ENCODE measurements around the gene CCT8.
"Not testable (repeated sequence)": the region's sequence is repeated elsewhere in the genome, so short reads cannot be mapped to it uniquely, and the experiment has no call there.

The CCT8 gene

GRCh38 chr21:29080454-29080941 is 7.0 kb upstream of the CCT8 start:
- H4K12ac ChIP-seq (ENCODE audit: low read depth, low read length), result no peak overlapping the region
- H2AFZ ChIP-seq (ENCODE audit: insufficient read depth, low read length, poor library complexity), result no peak overlapping the region
- no peak overlapping the region for H2AK5ac ChIP-seq (ENCODE audit: low read length)
- no peak overlapping the region for H3K4me2 ChIP-seq (ENCODE audit: low read length)
- no peaks in the 10 kb centered on the region for H3K27me3 ChIP-seq (ENCODE audit: insufficient read depth, low read length)
- no peak overlapping the region for H2BK120ac ChIP-seq (ENCODE audit: insufficient read depth, low read length, poor library complexity)
- H3K4me3 ChIP-seq (ENCODE audit: low read depth, low read length), result no peak overlapping the region
- H3K18ac ChIP-seq (ENCODE audit: low read length), result no peak overlapping the region
- no CpG with 5 or more reads among the region's 6 CpGs for whole genome bisulfite sequencing (ENCODE audit: extremely low coverage, insufficient coverage, insufficient read length)
- H3K4ac ChIP-seq (ENCODE audit: low read depth, low read length), result no peak overlapping the region
- no peak overlapping the region for H2BK12ac ChIP-seq (ENCODE audit: low read length)
- H2BK5ac ChIP-seq (ENCODE audit: low read depth, low read length, poor library complexity), result no peak overlapping the region
- no peaks in the 10 kb centered on the region for H3K36me3 ChIP-seq (ENCODE audit: control insufficient read depth in 1 of 2, insufficient read depth in 2 of 2, low read length in 2 of 2)
- no peak overlapping the region for H4K8ac ChIP-seq (ENCODE audit: low read depth, low read length)
- no peak for DNase-seq
- no peak overlapping the region for H3K27ac ChIP-seq (ENCODE audit: low read depth, low read length)
- H3K4me1 ChIP-seq (ENCODE audit: control insufficient read depth in 1 of 2, insufficient read depth in 2 of 2, low read length in 2 of 2), result no peaks in the 10 kb centered on the region
- no peak overlapping the region for H3K9ac ChIP-seq (ENCODE audit: low read length)
- H3K14ac ChIP-seq (ENCODE audit: low read length), result no peak overlapping the region
- no peaks in the 10 kb centered on the region for H3K79me2 ChIP-seq (ENCODE audit: control insufficient read depth, insufficient read depth, low read length, poor library complexity)
- H4K91ac ChIP-seq (ENCODE audit: low read depth, low read length), result no peak overlapping the region
- peak overlapping the region; percentile 21 for H3K23ac ChIP-seq (ENCODE audit: low read length)
- H3K79me1 ChIP-seq (ENCODE audit: low read length), result no peaks in the 10 kb centered on the region
- no peaks in the 10 kb centered on the region for H3K9me3 ChIP-seq (ENCODE audit: insufficient read depth, low read depth, low read length)

GRCh38 chr21:29078869-29079767 is 5.7 kb upstream of the CCT8 start:
- H3K27ac ChIP-seq (ENCODE audit: low read depth, low read length), result no peak overlapping the region
- no peak overlapping the region for H3K14ac ChIP-seq (ENCODE audit: low read length)
- H3K79me1 ChIP-seq (ENCODE audit: low read length), result no peaks in the 10 kb centered on the region
- H4K91ac ChIP-seq (ENCODE audit: low read depth, low read length), result no peak overlapping the region
- H3K4me1 ChIP-seq (ENCODE audit: control insufficient read depth in 1 of 2, insufficient read depth in 2 of 2, low read length in 2 of 2), result no peaks in the 10 kb centered on the region
- no peaks in the 10 kb centered on the region for H3K79me2 ChIP-seq (ENCODE audit: control insufficient read depth, insufficient read depth, low read length, poor library complexity)
- H3K9me3 ChIP-seq (ENCODE audit: insufficient read depth, low read depth, low read length), result no peaks in the 10 kb centered on the region
- no peak overlapping the region for H2BK120ac ChIP-seq (ENCODE audit: insufficient read depth, low read length, poor library complexity)
- no CpG with 5 or more reads among the region's 8 CpGs for WGBS (ENCODE audit: extremely low coverage, insufficient coverage, insufficient read length)
- H3K4ac ChIP-seq (ENCODE audit: low read depth, low read length), result no peak overlapping the region
- no peak overlapping the region for H3K4me2 ChIP-seq (ENCODE audit: low read length)
- DNase-seq, result peak in 1 of 2 donors; percentile 14
- H4K12ac ChIP-seq (ENCODE audit: low read depth, low read length), result no peak overlapping the region
- no peak overlapping the region for H3K23ac ChIP-seq (ENCODE audit: low read length)
- H2AFZ ChIP-seq (ENCODE audit: insufficient read depth, low read length, poor library complexity), result no peak overlapping the region
- no peaks in the 10 kb centered on the region for H3K27me3 ChIP-seq (ENCODE audit: insufficient read depth, low read length)
- H4K8ac ChIP-seq (ENCODE audit: low read depth, low read length), result no peak overlapping the region
- no peak overlapping the region for H2BK12ac ChIP-seq (ENCODE audit: low read length)
- H3K4me3 ChIP-seq (ENCODE audit: low read depth, low read length), result no peak overlapping the region
- no peaks in the 10 kb centered on the region for H3K36me3 ChIP-seq (ENCODE audit: control insufficient read depth in 1 of 2, insufficient read depth in 2 of 2, low read length in 2 of 2)
- no peak overlapping the region for H3K18ac ChIP-seq (ENCODE audit: low read length)
- H2AK5ac ChIP-seq (ENCODE audit: low read length), result no peak overlapping the region
- H3K9ac ChIP-seq (ENCODE audit: low read length), result no peak overlapping the region
- no peak overlapping the region for H2BK5ac ChIP-seq (ENCODE audit: low read depth, low read length, poor library complexity)

GRCh38 chr21:29077651-29078090 is 4.2 kb upstream of the CCT8 start:
- Histone ChIP-seq H2BK5ac (ENCODE audit: low read depth, low read length, poor library complexity) (no peak overlapping the region), H3K14ac (ENCODE audit: low read length) (no peak overlapping the region), H3K79me2 (ENCODE audit: control insufficient read depth, insufficient read depth, low read length, poor library complexity) (peaks cover 7% of the 10 kb centered on the region), H3K9me3 (ENCODE audit: insufficient read depth, low read depth, low read length) (no peaks in the 10 kb centered on the region), H2BK12ac (ENCODE audit: low read length) (no peak overlapping the region), H3K9ac (ENCODE audit: low read length) (no peak overlapping the region), H4K8ac (ENCODE audit: low read depth, low read length) (no peak overlapping the region), H3K4me3 (ENCODE audit: low read depth, low read length) (no peak overlapping the region), H2BK120ac (ENCODE audit: insufficient read depth, low read length, poor library complexity) (no peak overlapping the region), H2AK5ac (ENCODE audit: low read length) (no peak overlapping the region), H3K4ac (ENCODE audit: low read depth, low read length) (no peak overlapping the region), H4K91ac (ENCODE audit: low read depth, low read length) (no peak overlapping the region), H3K27me3 (ENCODE audit: insufficient read depth, low read length) (no peaks in the 10 kb centered on the region), H3K18ac (ENCODE audit: low read length) (no peak overlapping the region), H3K4me1 (ENCODE audit: control insufficient read depth in 1 of 2, insufficient read depth in 2 of 2, low read length in 2 of 2) (no peaks in the 10 kb centered on the region), H3K36me3 (ENCODE audit: control insufficient read depth in 1 of 2, insufficient read depth in 2 of 2, low read length in 2 of 2) (no peaks in the 10 kb centered on the region), H3K4me2 (ENCODE audit: low read length) (no peak overlapping the region), H2AFZ (ENCODE audit: insufficient read depth, low read length, poor library complexity) (no peak overlapping the region), H3K79me1 (ENCODE audit: low read length) (peaks cover 8% of the 10 kb centered on the region), H4K12ac (ENCODE audit: low read depth, low read length) (no peak overlapping the region), H3K23ac (ENCODE audit: low read length) (no peak overlapping the region), H3K27ac (ENCODE audit: low read depth, low read length) (no peak overlapping the region)
- no CpG with 5 or more reads among the region's 6 CpGs for WGBS (ENCODE audit: extremely low coverage, insufficient coverage, insufficient read length)
- DNase-seq, result peak in 1 of 2 donors; percentile 17

GRCh38 chr21:29076731-29077640 is 3.5 kb upstream of the CCT8 start:
- not testable (repeated sequence) for H3K9me3 ChIP-seq (ENCODE audit: insufficient read depth, low read depth, low read length); H4K91ac ChIP-seq (ENCODE audit: low read depth, low read length); H2BK5ac ChIP-seq (ENCODE audit: low read depth, low read length, poor library complexity); H3K27me3 ChIP-seq (ENCODE audit: insufficient read depth, low read length); H2BK120ac ChIP-seq (ENCODE audit: insufficient read depth, low read length, poor library complexity); H3K27ac ChIP-seq (ENCODE audit: low read depth, low read length); H3K79me1 ChIP-seq (ENCODE audit: low read length); DNase-seq; H3K23ac ChIP-seq (ENCODE audit: low read length); H2BK12ac ChIP-seq (ENCODE audit: low read length); H3K4me1 ChIP-seq (ENCODE audit: control insufficient read depth in 1 of 2, insufficient read depth in 2 of 2, low read length in 2 of 2); H3K18ac ChIP-seq (ENCODE audit: low read length); H2AFZ ChIP-seq (ENCODE audit: insufficient read depth, low read length, poor library complexity); H3K36me3 ChIP-seq (ENCODE audit: control insufficient read depth in 1 of 2, insufficient read depth in 2 of 2, low read length in 2 of 2); H3K4me3 ChIP-seq (ENCODE audit: low read depth, low read length); H4K12ac ChIP-seq (ENCODE audit: low read depth, low read length); H3K79me2 ChIP-seq (ENCODE audit: control insufficient read depth, insufficient read depth, low read length, poor library complexity); H4K8ac ChIP-seq (ENCODE audit: low read depth, low read length); H3K4me2 ChIP-seq (ENCODE audit: low read length); H2AK5ac ChIP-seq (ENCODE audit: low read length); H3K14ac ChIP-seq (ENCODE audit: low read length); H3K9ac ChIP-seq (ENCODE audit: low read length); H3K4ac ChIP-seq (ENCODE audit: low read depth, low read length)
- WGBS (ENCODE audit: extremely low coverage, insufficient coverage, insufficient read length), result no CpG with 5 or more reads among the region's 50 CpGs
